ENCODE measurements around the gene MORC4.

GRCh38 chrX:106894392-106894909 lies 105.6 kb downstream of the MORC4 start:
- TF ChIP-seq CTCF (conservative IDR thresholded peaks at IDR 0.05; ENCODE audit: low read length) = peak; percentile 77
- TF ChIP-seq EZH2phosphoT487 (IDR thresholded peaks at IDR 0.05; ENCODE audit: borderline replicate concordance, low read depth, low read length) = no peak

Data from OCI-LY7 (cell line).